AG04450 (cell line): ENCODE measurements around the gene AGTPBP1. TPM values are rescaled to one million over a fixed set of nuclear protein-coding genes. Genes with fewer than 3 reads are reported as not detected.

Experiments
- CTCF ChIA-PET: fragments of 300-600, 350-600 bp; formaldehyde crosslinking; extraction: SDS; loops from one replicate; lab custom pipeline; 2022; ENCODE audit warnings: antibody characterized with exemption, inconsistent platforms; lab: Charles Lee
- POLR2A ChIA-PET: fragments of 350-600 bp; formaldehyde crosslinking; extraction: SDS; loops from one replicate; lab custom pipeline; 2021; ENCODE audit warnings: antibody characterized with exemption, inconsistent platforms; lab: Yijun Ruan, JAX
- DNase-seq: peaks from one replicate; pipeline ENCODE4 v3.0.0-alpha.2; 2011; ENCODE audit warnings: low read depth, low spot score
- H3K27ac ChIP-seq: one replicate; pipeline ENCODE4 v1.5.1; 2012; ENCODE audit warnings: low read depth, low read length, control low read depth
- H3K27me3 ChIP-seq: one replicate; pipeline ENCODE4 v1.6.0; 2012; ENCODE audit warnings: low read length; ENCODE audit not compliant: control insufficient read depth, insufficient read depth
- H3K4me3 ChIP-seq: 2 replicates; pipeline ENCODE4 v1.5.1; 2011; ENCODE audit warnings: mild to moderate bottlenecking, low read depth, low read length, control low read depth
- H3K9me3 ChIP-seq: 2 replicates; pipeline ENCODE4 v1.5.1; 2012; ENCODE audit warnings: low read length; ENCODE audit not compliant: control insufficient read depth, insufficient read depth
- polyA plus RNA-seq: library from polyadenylated mRNA; depleted of rRNA; stranded (reverse); fragments of >200 nt; gene quantifications from 2 replicates; pipeline ENCODE4 v1.2.3, GENCODE V29; 2011; rRNA removed
- TF ChIP-seq, protein P1 (sequence below): IDR thresholded peaks from 2 replicates; pipeline ENCODE4 v1.5.1; 2011; ENCODE audit warnings: low read depth, low read length, control low read depth, inconsistent platforms

Gene AGTPBP1
- polyA plus RNA-seq, 1 experiment: 4.4 TPM

GRCh38 chr9:85501456-85501855 lies 240.3 kb downstream of the AGTPBP1 start:
- Histone ChIP-seq H3K27ac (no peak overlapping the region), H3K9me3 (peaks cover 12% of the 10 kb centered on the region), H3K27me3 (no peaks in the 10 kb centered on the region), H3K4me3 (no peak overlapping the region)
- POLR2A ChIA-PET: no interaction called here
- TF ChIP-seq, protein P1, sequence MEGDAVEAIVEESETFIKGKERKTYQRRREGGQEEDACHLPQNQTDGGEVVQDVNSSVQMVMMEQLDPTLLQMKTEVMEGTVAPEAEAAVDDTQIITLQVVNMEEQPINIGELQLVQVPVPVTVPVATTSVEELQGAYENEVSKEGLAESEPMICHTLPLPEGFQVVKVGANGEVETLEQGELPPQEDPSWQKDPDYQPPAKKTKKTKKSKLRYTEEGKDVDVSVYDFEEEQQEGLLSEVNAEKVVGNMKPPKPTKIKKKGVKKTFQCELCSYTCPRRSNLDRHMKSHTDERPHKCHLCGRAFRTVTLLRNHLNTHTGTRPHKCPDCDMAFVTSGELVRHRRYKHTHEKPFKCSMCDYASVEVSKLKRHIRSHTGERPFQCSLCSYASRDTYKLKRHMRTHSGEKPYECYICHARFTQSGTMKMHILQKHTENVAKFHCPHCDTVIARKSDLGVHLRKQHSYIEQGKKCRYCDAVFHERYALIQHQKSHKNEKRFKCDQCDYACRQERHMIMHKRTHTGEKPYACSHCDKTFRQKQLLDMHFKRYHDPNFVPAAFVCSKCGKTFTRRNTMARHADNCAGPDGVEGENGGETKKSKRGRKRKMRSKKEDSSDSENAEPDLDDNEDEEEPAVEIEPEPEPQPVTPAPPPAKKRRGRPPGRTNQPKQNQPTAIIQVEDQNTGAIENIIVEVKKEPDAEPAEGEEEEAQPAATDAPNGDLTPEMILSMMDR: no peak
- CTCF ChIA-PET: no interaction called here
- DNase-seq: no peak

Other genes with a start within 250 kb of the AGTPBP1 start
- 19.0 and 25.2 TPM in 2 replicates for gene NAA35, start 199.2 kb upstream of the AGTPBP1 start, polyA plus RNA-seq